Endothelial cell of umbilical vein (primary cell): Measurements from ENCODE around the gene FAM163A. TPM values are rescaled to one million over a fixed set of nuclear protein-coding genes. Genes with fewer than 3 reads are reported as not detected.

Experiments used
- BruUV-seq: library from RNA; stranded (reverse); fragments of 400-500 nt; replicated peaks from 2 replicates; lab custom pipeline; 2021; lab: Mats Ljungman, UMichigan
- CTCF ChIA-PET: fragments of 300-600, 350-600 bp; sonication (Branson Sonifier 250); formaldehyde crosslinking; loops from one replicate; lab custom pipeline; 2021; ENCODE audit warnings: antibody characterized with exemption, inconsistent platforms; lab: Charles Lee
- POLR2A ChIA-PET: fragments of 300-600, 350-600 bp; sonication (Branson Sonifier 250); formaldehyde crosslinking; loops from one replicate; lab custom pipeline; 2021; ENCODE audit warnings: antibody characterized with exemption, inconsistent platforms; lab: Charles Lee
- DNase-seq: peaks from one replicate; pipeline ENCODE4 v3.0.0-alpha.2; 2011; ENCODE audit warnings: low read depth, low spot score
- FAIRE-seq: peaks from 2 replicates; lab custom pipeline; 2011; peaks lifted over from hg19 to GRCh38; lab: Jason Lieb, UNC
- H2AFZ ChIP-seq: 2 replicates; pipeline ENCODE4 v1.6.0; 2012; ENCODE audit warnings: low read depth, low read length, control low read depth, inconsistent platforms
- H3K27ac ChIP-seq: 2 replicates; pipeline ENCODE4 v1.5.1; 2011; ENCODE audit warnings: low read depth, mild to moderate bottlenecking, control low read depth, low read length, moderate library complexity; ENCODE audit not compliant: insufficient read depth
- H3K27me3 ChIP-seq, 2 experiments: 2 replicates each; pipeline versions ENCODE4 v1.6.0 to v1.6.1; 2011; ENCODE audit warnings: low read length in 2 of 2, mixed read lengths in 1 of 2; ENCODE audit not compliant: control insufficient read depth in 2 of 2, insufficient read depth in 2 of 2
- H3K36me3 ChIP-seq, 2 experiments: 2 replicates in 1 of 2; 3 replicates in 1 of 2; pipeline ENCODE4 v1.5.1; 2011; ENCODE audit warnings: low read length in 2 of 2, mild to moderate bottlenecking in 1 of 2, moderate library complexity in 1 of 2; ENCODE audit not compliant: control insufficient read depth in 2 of 2, insufficient read depth in 2 of 2; ENCODE audit errors: extremely low read depth in 1 of 2
- H3K4me1 ChIP-seq: 3 replicates; pipeline ENCODE4 v1.5.1; 2011; ENCODE audit warnings: mild to moderate bottlenecking, low read length; ENCODE audit not compliant: control insufficient read depth, insufficient read depth; ENCODE audit errors: extremely low read depth
- H3K4me2 ChIP-seq: 2 replicates; pipeline ENCODE4 v1.6.1; 2011; ENCODE audit warnings: low read length, control low read depth, mixed read lengths; ENCODE audit not compliant: insufficient read depth
- H3K4me3 ChIP-seq, 3 experiments: fragments of 200-600 bp in 1 of 3; sonication (generic), shearing (Covaris generic) in 1 of 3; replicated peaks in 1 of 3; 2 replicates each; pipeline ENCODE4 v1.5.1; 2011 to 2016; ENCODE audit warnings: control low read depth in 3 of 3, low read length in 3 of 3, mild to moderate bottlenecking in 2 of 3, inconsistent platforms in 1 of 3, low read depth in 1 of 3, moderate library complexity in 1 of 3; ENCODE audit not compliant: insufficient read depth in 1 of 3
- H3K79me2 ChIP-seq: 2 replicates; pipeline ENCODE4 v1.6.0; 2012; ENCODE audit warnings: low read length, inconsistent platforms; ENCODE audit not compliant: control insufficient read depth, insufficient read depth
- H3K9ac ChIP-seq: replicated peaks from 2 replicates; pipeline ENCODE3; 2011; ENCODE audit warnings: low read length, control low read depth; ENCODE audit not compliant: insufficient read depth; ENCODE audit errors: extremely low read depth
- H3K9me1 ChIP-seq: replicated peaks from 3 replicates; pipeline ENCODE4 v1.6.0; 2011; ENCODE audit warnings: mild to moderate bottlenecking, low read length; ENCODE audit not compliant: control insufficient read depth, insufficient read depth; ENCODE audit errors: extremely low read depth
- H3K9me3 ChIP-seq: replicated peaks from 2 replicates; pipeline ENCODE4 v1.5.1; 2012; ENCODE audit warnings: low read length, inconsistent platforms; ENCODE audit not compliant: control insufficient read depth, insufficient read depth
- H4K20me1 ChIP-seq: replicated peaks from 2 replicates; pipeline ENCODE3; 2011; ENCODE audit warnings: mild to moderate bottlenecking, low read length; ENCODE audit not compliant: control insufficient read depth, insufficient read depth; ENCODE audit errors: extremely low read depth
- MYC ChIP-seq: IDR thresholded peaks from one replicate; pipeline ENCODE4 v1.6.1; 2011; ENCODE audit warnings: mild to moderate bottlenecking, low read depth, low read length
- POLR2AphosphoS5 ChIP-seq: IDR thresholded peaks from 2 replicates; pipeline ENCODE4 v1.6.1; 2012; ENCODE audit warnings: low read depth, mild to moderate bottlenecking, control low read depth, low read length, moderate library complexity; ENCODE audit not compliant: insufficient read depth
- dilution Hi-C: fragments of 300-500 bp; cut with MboI; formaldehyde crosslinking; loops from one replicate; pipeline ENCODE4 v1.15.0; 2019; ENCODE audit warnings: low sequenced_read_pairs; ENCODE audit not compliant: extremely low pct_ligation_motif_present
- intact Hi-C: fragments of 100-400 bp; cut with micrococcal nuclease; formaldehyde crosslinking; loops from one replicate; pipeline ENCODE4 v1.10.0; 2022
- polyA plus RNA-seq, 4 experiments: library from polyadenylated mRNA; depleted of rRNA in 3 of 4; stranded (reverse) in 3 of 4; unstranded in 1 of 4; fragments of >200 nt; gene quantifications; 2 replicates each; pipeline versions ENCODE4 v1.2.1 to v1.2.3, GENCODE V29; 2011 to 2012; ENCODE audit warnings: missing spikeins in 1 of 4
- total RNA-seq: library from RNA; stranded (reverse); gene quantifications from 2 replicates; pipeline ENCODE4 v1.2.3, GENCODE V29; 2021
- TF ChIP-seq, protein P1 (sequence below), 2 donors: IDR thresholded peaks; 1 replicate in 1 of 2; 2 replicates in 1 of 2; pipeline ENCODE4 v1.5.1; 2011; ENCODE audit warnings: low read length in 2 of 2, mild to moderate bottlenecking in 2 of 2, moderate library complexity in 2 of 2, control low read depth in 1 of 2, inconsistent platforms in 1 of 2, low read depth in 1 of 2; ENCODE audit not compliant: insufficient read depth in 1 of 2; ENCODE audit errors: extremely low read depth in 1 of 2

FAM163A gene
- total and polyA plus RNA-seq, 2 donors (not counting 3 experiments of a cell fraction or from before 2014, with no cell fraction given): not detected

DNA sequence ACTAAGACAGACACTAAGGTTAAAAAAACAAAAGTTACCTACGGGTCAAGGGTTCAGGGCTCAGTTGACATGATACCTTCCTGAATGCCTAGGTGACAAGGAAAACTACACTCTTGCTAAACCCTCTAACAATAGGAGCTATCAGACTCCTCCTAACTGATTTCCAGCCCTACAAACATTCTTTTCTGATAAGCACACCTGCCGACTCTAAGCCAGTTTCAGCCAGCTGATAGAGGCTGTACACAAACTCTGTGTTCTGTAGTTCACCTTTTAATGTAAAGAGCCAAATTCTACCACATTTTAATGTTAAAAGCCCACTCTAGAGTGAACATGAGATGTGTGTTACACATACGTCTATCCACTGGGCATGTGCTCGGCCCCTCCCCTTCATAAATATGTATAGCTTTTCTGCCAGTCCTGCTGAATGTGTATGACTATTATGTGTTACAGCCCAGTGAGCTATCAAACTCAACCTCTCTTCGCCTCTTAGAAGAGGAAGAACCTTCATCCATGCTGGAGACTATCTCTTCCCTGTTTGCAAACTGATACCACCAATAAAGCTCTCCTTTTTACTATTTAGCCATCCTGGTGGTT lies 40.0 kb upstream of the FAM163A start:
- CTCF ChIA-PET: interaction anchor here (1.3 to 17.9 kb wide), 2 partner anchors 11 to 108 kb away, joined by 3 to 1591 read pairs; no protein-coding TSS in a partner anchor
- Histone ChIP-seq H2AFZ (no peak overlapping the region), H3K9ac (no peak overlapping the region), H3K9me1 (no peaks in the 10 kb centered on the region), H3K9me3 (no peaks in the 10 kb centered on the region), H3K79me2 (no peaks in the 10 kb centered on the region), H3K36me3 (no peaks in the 10 kb centered on the region), H3K27me3 (peaks cover 7 to 14% of the 10 kb centered on the region in 2 experiments), H3K27ac (no peak overlapping the region), H3K4me2 (no peak overlapping the region), H3K4me1 (peaks cover under 1% of the 10 kb centered on the region), H3K4me3 (no peak overlapping the region), H4K20me1 (no peaks in the 10 kb centered on the region)
- intact Hi-C loops (loop anchor here (10.0 kb wide), 1 partner anchor 628 kb away; no protein-coding TSS in a partner anchor), dilution Hi-C loops (no loop called here)
- FAIRE-seq (no peak), DNase-seq (no peak)
- POLR2A ChIA-PET: no interaction called here
- BruUV-seq: no TSS peak
- no peak for TF ChIP-seq POLR2AphosphoS5

DNA sequence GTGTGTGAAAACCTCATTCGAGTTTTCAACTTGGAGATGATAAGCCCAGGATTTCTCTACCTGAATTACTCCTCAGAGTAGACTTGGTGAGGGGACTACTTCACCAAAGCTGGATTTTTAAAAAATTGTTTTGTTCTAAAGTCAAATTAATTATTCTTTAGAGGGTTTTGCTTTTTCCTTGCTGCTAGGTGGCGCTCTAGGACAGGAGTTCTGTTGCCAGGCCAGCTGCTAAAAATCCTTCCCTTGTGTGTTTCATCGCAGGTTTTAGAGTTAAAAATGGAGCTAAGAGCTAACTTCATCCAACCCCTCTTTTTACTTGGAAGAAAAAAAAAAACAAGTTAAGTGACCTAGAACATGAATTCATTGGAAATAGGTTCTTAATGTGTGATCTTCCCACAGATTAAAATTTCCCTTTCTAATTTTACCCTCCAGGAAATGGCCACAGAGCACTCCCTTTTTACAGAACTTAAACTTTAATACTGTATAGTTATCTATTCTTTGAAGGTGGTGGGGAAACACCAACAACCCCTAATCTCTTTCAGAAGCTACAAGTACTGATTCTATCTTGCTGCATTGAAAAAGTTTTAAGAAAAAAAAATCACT lies 36.7 kb upstream of the FAM163A start:
- intact Hi-C loops: loop anchor here (1.0 to 10.0 kb wide), 6 partner anchors 103 to 776 kb away; no protein-coding TSS in a partner anchor
- Histone ChIP-seq H3K4me2 (no peak overlapping the region), H3K9me3 (no peaks in the 10 kb centered on the region), H3K4me3 (no peak overlapping the region), H3K27ac (no peak overlapping the region), H3K9ac (no peak overlapping the region), H2AFZ (no peak overlapping the region), H3K27me3 (peaks cover 7 to 14% of the 10 kb centered on the region in 2 experiments), H3K79me2 (no peaks in the 10 kb centered on the region), H3K4me1 (peaks cover 29% of the 10 kb centered on the region), H3K36me3 (no peaks in the 10 kb centered on the region), H4K20me1 (no peaks in the 10 kb centered on the region), H3K9me1 (no peaks in the 10 kb centered on the region)
- FAIRE-seq: peak; percentile 72
- DNase-seq: peak; percentile 68
- ChIA-PET CTCF (interaction anchor here (0.5 to 17.9 kb wide), 53 partner anchors 9 to 907 kb away, joined by 3 to 1591 read pairs (median 4); partner anchors contain the start of gene TOR1AIP2), POLR2A (interaction anchor here (1.1 to 1.2 kb wide), 2 partner anchors 103 to 108 kb away, joined by 6 to 7 read pairs; no protein-coding TSS in a partner anchor)
- TF ChIP-seq, protein P1, sequence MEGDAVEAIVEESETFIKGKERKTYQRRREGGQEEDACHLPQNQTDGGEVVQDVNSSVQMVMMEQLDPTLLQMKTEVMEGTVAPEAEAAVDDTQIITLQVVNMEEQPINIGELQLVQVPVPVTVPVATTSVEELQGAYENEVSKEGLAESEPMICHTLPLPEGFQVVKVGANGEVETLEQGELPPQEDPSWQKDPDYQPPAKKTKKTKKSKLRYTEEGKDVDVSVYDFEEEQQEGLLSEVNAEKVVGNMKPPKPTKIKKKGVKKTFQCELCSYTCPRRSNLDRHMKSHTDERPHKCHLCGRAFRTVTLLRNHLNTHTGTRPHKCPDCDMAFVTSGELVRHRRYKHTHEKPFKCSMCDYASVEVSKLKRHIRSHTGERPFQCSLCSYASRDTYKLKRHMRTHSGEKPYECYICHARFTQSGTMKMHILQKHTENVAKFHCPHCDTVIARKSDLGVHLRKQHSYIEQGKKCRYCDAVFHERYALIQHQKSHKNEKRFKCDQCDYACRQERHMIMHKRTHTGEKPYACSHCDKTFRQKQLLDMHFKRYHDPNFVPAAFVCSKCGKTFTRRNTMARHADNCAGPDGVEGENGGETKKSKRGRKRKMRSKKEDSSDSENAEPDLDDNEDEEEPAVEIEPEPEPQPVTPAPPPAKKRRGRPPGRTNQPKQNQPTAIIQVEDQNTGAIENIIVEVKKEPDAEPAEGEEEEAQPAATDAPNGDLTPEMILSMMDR (IDR thresholded peaks at IDR 0.05; ENCODE audit: extremely low read depth in 1 of 2, insufficient read depth in 1 of 2, low read depth in 1 of 2, low read length in 2 of 2): peak; percentile 62 to 68
- TF ChIP-seq MYC: no peak
- BruUV-seq: no TSS peak
- dilution Hi-C loops: no loop called here
